ENCODE results near the gene IFT88.

Gene IFT88

DNA sequence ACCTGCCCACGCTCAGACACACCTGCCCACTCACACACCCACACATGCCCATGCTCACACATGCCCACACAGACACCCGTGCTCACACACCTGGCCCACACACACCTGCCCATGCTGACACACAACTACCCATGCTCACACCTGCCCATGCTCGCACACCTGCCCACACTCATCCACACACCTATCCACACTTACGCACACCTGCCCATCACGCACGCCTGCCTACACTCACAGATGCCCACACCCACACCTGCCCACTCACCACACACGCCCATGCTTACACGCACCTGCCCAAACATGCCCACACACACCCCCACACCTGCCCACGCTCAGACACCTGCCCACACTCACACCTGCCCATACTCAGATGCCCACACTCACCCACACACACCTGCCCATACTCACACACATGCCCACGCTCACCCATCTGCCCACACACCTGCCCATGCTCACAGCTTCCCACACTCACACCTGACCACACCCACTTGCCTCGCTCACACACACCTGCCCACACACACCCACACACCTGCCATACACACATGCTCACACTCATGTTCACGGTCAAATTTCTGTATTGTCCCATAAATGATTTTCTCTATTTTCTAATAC is 152.1 kb downstream of the IFT88 start:
- no peak for DNase-seq (ENCODE audit: extremely low read depth, low read depth)
- TF ChIP-seq, protein P1, sequence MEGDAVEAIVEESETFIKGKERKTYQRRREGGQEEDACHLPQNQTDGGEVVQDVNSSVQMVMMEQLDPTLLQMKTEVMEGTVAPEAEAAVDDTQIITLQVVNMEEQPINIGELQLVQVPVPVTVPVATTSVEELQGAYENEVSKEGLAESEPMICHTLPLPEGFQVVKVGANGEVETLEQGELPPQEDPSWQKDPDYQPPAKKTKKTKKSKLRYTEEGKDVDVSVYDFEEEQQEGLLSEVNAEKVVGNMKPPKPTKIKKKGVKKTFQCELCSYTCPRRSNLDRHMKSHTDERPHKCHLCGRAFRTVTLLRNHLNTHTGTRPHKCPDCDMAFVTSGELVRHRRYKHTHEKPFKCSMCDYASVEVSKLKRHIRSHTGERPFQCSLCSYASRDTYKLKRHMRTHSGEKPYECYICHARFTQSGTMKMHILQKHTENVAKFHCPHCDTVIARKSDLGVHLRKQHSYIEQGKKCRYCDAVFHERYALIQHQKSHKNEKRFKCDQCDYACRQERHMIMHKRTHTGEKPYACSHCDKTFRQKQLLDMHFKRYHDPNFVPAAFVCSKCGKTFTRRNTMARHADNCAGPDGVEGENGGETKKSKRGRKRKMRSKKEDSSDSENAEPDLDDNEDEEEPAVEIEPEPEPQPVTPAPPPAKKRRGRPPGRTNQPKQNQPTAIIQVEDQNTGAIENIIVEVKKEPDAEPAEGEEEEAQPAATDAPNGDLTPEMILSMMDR (IDR thresholded peaks at IDR 0.05; ENCODE audit: low read depth, low read length) = no peak

DNA sequence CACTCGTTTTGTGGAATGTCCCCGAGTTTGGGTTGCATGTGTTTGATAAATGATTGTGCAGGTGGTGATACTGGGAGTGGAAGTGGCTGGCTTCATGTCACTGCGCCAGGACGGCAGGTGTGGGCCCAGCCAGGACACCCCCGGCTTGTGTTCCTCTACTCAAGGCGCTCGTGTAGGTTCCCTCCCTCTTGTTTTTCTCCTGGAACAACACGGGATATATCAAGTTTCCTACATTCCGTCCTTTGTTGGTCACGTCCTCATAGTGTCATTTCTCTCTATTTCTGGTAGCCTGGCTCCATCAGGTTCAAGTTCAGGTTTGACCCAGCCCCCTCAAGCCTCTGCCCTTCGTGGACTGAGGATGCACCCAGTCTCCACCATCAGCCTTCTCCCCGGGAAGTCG is 152.8 kb downstream of the IFT88 start:
- TF ChIP-seq, protein P1 (IDR thresholded peaks at IDR 0.05; ENCODE audit: low read depth, low read length) = no peak
- no peak for DNase-seq (ENCODE audit: extremely low read depth, low read depth)

DNA sequence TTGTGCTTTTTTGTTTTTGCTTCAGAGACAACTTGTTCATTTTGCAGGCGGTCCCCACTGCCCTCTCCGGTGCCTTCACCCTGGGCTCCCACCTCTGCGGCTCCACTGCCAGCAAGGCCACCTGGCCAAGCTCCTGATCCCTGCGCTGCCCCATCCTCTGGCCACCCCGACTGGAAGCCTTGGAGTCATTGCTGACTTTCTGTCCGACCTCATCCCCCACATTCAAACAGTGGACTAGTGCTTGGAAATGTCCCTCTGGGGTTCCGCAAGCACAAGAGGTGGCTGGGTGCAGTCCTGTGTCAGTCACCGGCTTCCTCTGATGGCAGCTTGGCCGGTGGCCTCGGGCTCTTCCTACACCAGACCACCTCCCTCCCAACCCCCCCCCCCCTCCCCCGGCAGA is 153.5 kb downstream of the IFT88 start:
- TF ChIP-seq, protein P1 (IDR thresholded peaks at IDR 0.05; ENCODE audit: low read depth, low read length) = no peak
- DNase-seq (ENCODE audit: extremely low read depth, low read depth) = no peak

DNA sequence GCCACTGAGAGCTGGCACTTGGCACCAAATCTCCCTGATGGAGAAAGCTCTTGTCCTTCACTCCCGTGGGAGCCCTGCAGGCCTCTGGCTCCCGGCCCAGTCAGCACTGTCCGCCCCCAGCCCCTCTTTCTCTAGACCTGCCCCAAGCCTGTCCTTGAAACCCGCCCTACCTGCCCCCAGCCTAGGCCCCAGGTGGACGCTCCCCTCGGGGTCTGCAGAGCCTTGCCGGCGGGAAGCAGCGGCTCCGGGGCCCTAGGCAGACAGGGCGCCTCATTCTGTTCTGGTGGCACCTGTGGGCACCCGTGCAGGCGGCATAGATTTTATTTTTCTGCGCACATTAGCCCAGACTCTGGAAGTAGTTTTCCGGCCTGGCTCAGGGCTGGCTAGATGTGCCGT is 154.1 kb downstream of the IFT88 start:
- no peak for DNase-seq (ENCODE audit: extremely low read depth, low read depth)
- TF ChIP-seq, protein P1 (IDR thresholded peaks at IDR 0.05; ENCODE audit: low read depth, low read length) = no peak

DNA sequence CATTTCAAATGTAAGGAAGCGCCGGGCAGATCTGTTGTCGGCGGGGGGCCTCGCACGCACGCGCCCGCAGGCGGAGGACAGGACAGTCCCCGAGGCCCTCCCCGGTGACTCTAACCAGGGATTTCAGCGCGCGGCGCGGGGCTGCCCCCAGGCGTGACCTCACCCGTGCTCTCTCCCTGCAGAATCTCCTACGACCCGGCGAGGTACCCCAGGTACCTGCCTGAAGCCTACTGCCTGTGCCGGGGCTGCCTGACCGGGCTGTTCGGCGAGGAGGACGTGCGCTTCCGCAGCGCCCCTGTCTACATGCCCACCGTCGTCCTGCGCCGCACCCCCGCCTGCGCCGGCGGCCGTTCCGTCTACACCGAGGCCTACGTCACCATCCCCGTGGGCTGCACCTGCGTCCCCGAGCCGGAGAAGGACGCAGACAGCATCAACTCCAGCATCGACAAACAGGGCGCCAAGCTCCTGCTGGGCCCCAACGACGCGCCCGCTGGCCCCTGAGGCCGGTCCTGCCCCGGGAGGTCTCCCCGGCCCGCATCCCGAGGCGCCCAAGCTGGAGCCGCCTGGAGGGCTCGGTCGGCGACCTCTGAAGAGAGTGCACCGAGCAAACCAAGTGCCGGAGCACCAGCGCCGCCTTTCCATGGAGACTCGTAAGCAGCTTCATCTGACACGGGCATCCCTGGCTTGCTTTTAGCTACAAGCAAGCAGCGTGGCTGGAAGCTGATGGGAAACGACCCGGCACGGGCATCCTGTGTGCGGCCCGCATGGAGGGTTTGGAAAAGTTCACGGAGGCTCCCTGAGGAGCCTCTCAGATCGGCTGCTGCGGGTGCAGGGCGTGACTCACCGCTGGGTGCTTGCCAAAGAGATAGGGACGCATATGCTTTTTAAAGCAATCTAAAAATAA is 154.7 kb downstream of the IFT88 start:
- DNase-seq (ENCODE audit: extremely low read depth, low read depth) = no peak
- TF ChIP-seq, protein P1 (IDR thresholded peaks at IDR 0.05; ENCODE audit: low read depth, low read length) = no peak; the same call in 1 of the 2 replicates

DNA sequence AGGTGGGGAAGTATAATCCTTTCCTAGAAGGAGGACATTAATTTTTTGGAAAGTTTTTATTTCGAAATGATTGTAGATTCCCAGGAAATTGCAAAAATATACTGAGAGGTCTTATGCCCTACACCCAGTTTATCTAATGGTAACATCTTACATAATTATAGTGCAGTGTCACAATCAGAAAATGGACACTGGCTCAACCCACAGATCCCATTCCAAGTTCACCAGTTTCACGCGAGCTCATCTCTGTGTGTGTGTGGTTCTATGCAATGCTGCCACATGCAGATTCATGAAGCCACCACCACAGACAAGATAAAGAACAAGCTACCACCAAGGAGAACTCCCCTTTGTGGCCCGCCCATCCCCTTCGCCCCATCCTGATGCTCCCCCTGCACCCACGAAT is 160.9 kb downstream of the IFT88 start:
- TF ChIP-seq, protein P1 (IDR thresholded peaks at IDR 0.05; ENCODE audit: low read depth, low read length) = no peak
- no peak for DNase-seq (ENCODE audit: extremely low read depth, low read depth)
